Measurements from ENCODE around the gene IL9.

DNA sequence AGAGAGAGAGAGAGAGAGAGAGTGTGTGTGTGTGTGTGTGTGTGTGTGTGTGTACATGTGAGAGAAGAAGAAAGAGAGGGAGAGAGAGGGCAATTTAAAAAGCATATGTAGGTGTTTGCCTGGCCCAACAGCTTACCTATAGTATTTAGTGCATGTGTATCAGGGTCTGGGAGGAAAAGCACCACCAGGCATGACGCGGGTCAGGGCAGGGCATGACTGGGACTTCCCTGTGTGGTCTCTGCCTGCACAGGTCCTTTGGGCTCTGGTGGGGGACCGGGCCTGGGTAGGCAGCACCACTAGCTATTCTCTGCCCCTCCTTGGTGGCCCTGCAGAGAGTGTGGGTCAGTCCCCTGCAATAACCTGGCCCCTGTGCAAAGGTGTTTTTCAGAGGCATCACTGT is 16.1 kb downstream of the IL9 start:
- TF ChIP-seq EZH2 (IDR thresholded peaks at IDR 0.05) (no peak), CTCF (IDR thresholded peaks at IDR 0.05) (no peak), EZH2phosphoT487 (IDR thresholded peaks at IDR 0.05) (no peak)

All from neural progenitor cell (in vitro differentiated cells).